ENCODE data around the gene HOXA3. TPM values are rescaled to one million over a fixed set of nuclear protein-coding genes. Genes with fewer than 3 reads are reported as not detected.

The HOXA3 gene
- total RNA-seq, 2 donors from 2014 or later = 6.5 to 29.3 TPM

DNA sequence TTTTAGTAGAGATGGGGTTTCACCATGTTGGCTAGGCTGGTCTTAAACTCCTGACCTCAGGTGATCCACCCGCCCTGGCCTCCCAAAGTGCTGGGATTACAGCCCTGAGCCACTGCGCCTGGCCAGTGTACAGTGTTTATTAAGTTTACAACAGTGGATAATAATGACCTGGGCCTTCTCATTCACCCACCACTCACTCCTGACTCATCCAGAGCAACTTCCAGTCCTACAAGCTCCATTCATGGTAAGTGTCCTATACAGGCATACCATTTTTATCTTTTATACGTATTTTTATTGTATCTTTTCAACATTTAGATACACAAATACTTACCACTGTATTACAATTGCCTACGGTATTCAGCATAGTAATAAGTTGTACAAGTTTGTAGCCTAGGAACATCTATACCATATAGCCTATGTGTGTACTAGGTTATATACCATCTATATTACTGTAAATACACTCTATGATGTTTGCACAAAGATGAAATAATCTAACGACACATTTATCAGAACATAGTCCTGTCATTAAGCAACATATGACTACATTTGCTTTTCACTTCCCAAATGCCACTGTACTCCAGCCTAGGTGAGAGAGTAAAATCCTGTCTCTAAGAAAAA is 73.7 kb downstream of the HOXA3 start:
- no peak for DNase-seq (ENCODE audit: low spot score)
- no peaks in the 10 kb centered on the region for H3K4me1 ChIP-seq (ENCODE audit: control insufficient read depth in 1 of 2, low read depth in 2 of 2)
- TF ChIP-seq, protein P1, sequence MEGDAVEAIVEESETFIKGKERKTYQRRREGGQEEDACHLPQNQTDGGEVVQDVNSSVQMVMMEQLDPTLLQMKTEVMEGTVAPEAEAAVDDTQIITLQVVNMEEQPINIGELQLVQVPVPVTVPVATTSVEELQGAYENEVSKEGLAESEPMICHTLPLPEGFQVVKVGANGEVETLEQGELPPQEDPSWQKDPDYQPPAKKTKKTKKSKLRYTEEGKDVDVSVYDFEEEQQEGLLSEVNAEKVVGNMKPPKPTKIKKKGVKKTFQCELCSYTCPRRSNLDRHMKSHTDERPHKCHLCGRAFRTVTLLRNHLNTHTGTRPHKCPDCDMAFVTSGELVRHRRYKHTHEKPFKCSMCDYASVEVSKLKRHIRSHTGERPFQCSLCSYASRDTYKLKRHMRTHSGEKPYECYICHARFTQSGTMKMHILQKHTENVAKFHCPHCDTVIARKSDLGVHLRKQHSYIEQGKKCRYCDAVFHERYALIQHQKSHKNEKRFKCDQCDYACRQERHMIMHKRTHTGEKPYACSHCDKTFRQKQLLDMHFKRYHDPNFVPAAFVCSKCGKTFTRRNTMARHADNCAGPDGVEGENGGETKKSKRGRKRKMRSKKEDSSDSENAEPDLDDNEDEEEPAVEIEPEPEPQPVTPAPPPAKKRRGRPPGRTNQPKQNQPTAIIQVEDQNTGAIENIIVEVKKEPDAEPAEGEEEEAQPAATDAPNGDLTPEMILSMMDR (IDR thresholded peaks at IDR 0.05) = no peak
- H3K27me3 ChIP-seq (replicated peaks; ENCODE audit: insufficient read depth) = no peaks in the 10 kb centered on the region
- H3K27ac ChIP-seq = no peak overlapping the region
- H3K4me3 ChIP-seq = no peak overlapping the region
- no peaks in the 10 kb centered on the region for H3K36me3 ChIP-seq
- H3K9me3 ChIP-seq = no peaks in the 10 kb centered on the region
- no peak for ATAC-seq (ENCODE audit: insufficient number of reproducible peaks, low FRiP score, low read depth)

DNA sequence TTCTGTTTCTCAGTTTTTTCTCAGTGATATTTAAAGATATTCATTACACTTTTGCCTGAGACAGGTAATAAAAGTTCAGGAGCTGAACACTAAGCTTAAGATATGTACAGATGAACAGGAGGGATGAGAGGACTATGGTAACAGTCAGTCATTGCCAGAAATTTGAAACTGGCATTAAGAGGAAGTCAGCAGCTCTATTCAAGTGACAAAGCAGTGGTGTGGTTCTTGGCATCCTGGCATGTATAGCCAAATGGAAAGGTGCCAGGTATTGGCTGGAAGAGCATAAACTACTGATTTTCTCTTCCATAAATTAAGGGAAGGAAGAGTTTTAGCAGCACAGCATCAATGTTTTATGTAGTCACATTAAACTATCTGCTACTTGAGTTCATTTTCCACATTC is 79.3 kb downstream of the HOXA3 start:
- no peak for ATAC-seq (ENCODE audit: insufficient number of reproducible peaks, low FRiP score, low read depth)
- TF ChIP-seq, protein P1 (IDR thresholded peaks at IDR 0.05) = no peak
- no peak overlapping the region for H3K4me3 ChIP-seq

DNA sequence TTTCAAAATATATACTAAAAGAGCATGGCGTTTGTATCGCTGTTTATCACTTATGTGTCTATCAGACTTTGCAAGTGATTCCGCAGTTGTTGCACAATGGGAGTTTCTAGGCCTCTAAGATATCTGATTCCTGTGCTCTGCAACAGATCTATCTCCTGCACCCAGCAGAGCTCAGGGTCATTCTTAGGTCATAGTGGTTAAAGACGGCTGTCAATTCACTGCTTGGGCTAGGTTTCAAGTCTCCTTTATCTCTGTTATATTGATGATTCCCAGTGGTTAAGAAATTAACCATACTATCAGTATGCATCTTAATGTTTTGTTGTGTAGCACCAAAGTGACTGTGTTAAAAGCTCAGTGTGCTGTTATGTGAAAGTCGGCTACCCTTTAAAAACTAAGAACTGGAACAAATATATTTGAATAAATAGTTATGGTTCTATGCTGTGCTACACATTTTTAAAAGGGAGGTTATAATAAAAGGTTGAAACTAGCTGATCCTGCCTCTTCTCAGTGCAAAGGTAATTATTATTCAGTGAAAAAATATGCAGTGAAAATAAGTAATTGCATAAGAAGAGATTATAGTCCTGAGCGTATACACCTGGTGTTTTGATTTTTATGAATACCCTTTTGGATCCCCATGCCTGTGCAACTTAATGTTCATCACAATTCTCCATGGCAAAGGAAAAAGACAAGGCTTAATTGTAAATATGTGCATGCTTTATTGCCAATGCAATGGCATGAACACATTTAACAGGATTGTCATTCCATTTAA is 80.6 kb downstream of the HOXA3 start:
- Histone ChIP-seq H3K4me1 (ENCODE audit: control insufficient read depth in 1 of 2, low read depth in 2 of 2) (no peaks in the 10 kb centered on the region), H3K27me3 (replicated peaks; ENCODE audit: insufficient read depth) (no peaks in the 10 kb centered on the region), H3K27ac (no peak overlapping the region), H3K9me3 (no peaks in the 10 kb centered on the region), H3K36me3 (no peaks in the 10 kb centered on the region), H3K4me3 (no peak overlapping the region)
- TF ChIP-seq, protein P1 (IDR thresholded peaks at IDR 0.05) = no peak
- DNase-seq (ENCODE audit: low spot score) (no peak), ATAC-seq (ENCODE audit: insufficient number of reproducible peaks, low FRiP score, low read depth) (no peak)

More for the DNA sequence above, 79.3 kb downstream of the HOXA3 start:
- DNase-seq (ENCODE audit: low spot score) = no peak
- Histone ChIP-seq H3K27me3 (replicated peaks; ENCODE audit: insufficient read depth) (no peaks in the 10 kb centered on the region), H3K4me1 (ENCODE audit: control insufficient read depth in 1 of 2, low read depth in 2 of 2) (no peaks in the 10 kb centered on the region), H3K36me3 (no peaks in the 10 kb centered on the region), H3K27ac (no peak overlapping the region), H3K9me3 (no peaks in the 10 kb centered on the region)

GRCh38 chr7:27068259-27068658 is 84.1 kb downstream of the HOXA3 start:
- H3K36me3 ChIP-seq = no peaks in the 10 kb centered on the region
- peaks cover 0 to 8% of the 10 kb centered on the region in 2 donors for H3K4me1 ChIP-seq (ENCODE audit: control insufficient read depth in 1 of 2, low read depth in 2 of 2)
- ATAC-seq (ENCODE audit: insufficient number of reproducible peaks, low FRiP score, low read depth) (no peak), DNase-seq (ENCODE audit: low spot score) (no peak)
- H3K9me3 ChIP-seq = no peaks in the 10 kb centered on the region
- TF ChIP-seq, protein P1 (IDR thresholded peaks at IDR 0.05) = no peak
- no peaks in the 10 kb centered on the region for H3K27me3 ChIP-seq (replicated peaks; ENCODE audit: insufficient read depth)
- H3K4me3 ChIP-seq = no peak overlapping the region
- no peak overlapping the region for H3K27ac ChIP-seq

DNA sequence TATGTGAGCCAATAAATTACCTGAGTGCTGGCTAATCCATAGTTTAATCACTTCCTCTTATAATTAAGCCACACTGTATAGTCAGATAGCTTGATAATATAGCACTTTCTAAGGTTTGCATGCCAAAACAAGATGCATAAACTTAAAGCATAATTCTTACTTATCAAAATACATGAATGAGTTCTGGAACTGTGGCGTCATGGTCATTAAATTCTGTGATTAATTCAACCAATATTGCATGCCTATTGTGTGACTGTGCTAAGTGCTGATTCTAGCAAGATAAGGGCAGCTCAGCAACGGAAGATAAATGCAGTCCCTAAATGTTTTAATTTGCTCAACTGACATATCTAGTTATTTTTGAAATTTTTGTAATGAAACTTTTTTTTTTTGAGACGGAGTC is 86.2 kb downstream of the HOXA3 start:
- DNase-seq (ENCODE audit: low spot score) (no peak), ATAC-seq (ENCODE audit: insufficient number of reproducible peaks, low FRiP score, low read depth) (no peak)
- Histone ChIP-seq H3K4me1 (ENCODE audit: control insufficient read depth in 1 of 2, low read depth in 2 of 2) (peaks cover 0 to 8% of the 10 kb centered on the region in 2 donors), H3K27me3 (replicated peaks; ENCODE audit: insufficient read depth) (no peaks in the 10 kb centered on the region), H3K9me3 (no peaks in the 10 kb centered on the region), H3K27ac (no peak overlapping the region), H3K4me3 (no peak overlapping the region), H3K36me3 (no peaks in the 10 kb centered on the region)
- TF ChIP-seq, protein P1 (IDR thresholded peaks at IDR 0.05) = no peak

All from thoracic aorta (tissue), 2 donors.